Measurements from ENCODE around the gene ZIC5. TPM values are rescaled to one million over a fixed set of nuclear protein-coding genes. Genes with fewer than 3 reads are reported as not detected.

Gene ZIC5
- total and polyA plus RNA-seq, 2 of the 4 experiments (the other 2 are of a cell fraction) = not detected

DNA sequence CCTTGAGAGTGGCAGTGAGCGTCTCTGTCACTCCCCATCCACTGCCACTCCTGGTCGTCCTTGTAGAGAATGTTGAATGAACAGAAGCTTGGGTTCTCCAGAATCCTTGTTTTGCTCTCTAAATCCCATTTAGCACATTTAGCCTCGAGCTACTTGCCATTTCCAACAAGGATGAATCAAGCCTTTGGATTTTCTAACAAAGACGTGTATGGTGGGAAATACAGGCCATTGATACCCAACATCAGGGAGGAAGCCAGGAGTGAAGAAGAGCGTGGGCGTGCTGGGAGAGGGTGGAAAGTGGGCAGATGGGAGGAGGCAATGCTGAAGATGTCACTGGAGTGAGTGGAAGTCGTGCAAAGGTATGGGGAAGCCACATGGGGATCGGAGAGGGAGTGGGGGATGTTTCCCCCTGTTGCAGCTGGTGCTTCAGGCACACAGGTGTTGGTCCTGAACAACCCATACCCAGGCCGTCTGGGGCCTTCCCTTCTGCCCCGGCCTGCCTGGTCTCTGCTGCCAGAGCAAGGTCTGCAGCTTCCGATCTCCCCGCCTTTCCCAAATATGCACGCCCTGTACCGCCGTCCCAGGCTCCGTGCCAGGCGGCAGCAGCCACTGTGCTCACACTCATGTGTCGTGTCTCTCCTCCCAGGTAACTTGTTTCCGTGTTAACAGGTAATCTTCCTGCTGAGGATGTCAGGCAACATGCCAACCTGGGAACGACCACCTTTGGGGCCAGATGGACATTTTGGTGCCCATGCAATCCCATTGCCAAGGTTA lies 48.7 kb downstream of the ZIC5 start:
- H2AK5ac ChIP-seq (ENCODE audit: low read depth, low read length) = no peak overlapping the region
- no peak overlapping the region for H4K8ac ChIP-seq (ENCODE audit: low read depth in 2 of 2, low read length in 2 of 2)
- no peaks in the 10 kb centered on the region for H3K9me3 ChIP-seq (ENCODE audit: control insufficient read depth, insufficient read depth, low read length)
- in situ Hi-C loops (cut with MboI; ENCODE audit: low sequenced_read_pairs) (no loop called here), dilution Hi-C loops (cut with HindIII; ENCODE audit: low sequenced_read_pairs, unreplicated experiment) (no loop called here), intact Hi-C loops (cut with micrococcal nuclease) (no loop called here)
- H4K20me1 ChIP-seq (ENCODE audit: insufficient read depth, low read length) = no peaks in the 10 kb centered on the region
- H3K9me1 ChIP-seq (ENCODE audit: insufficient read depth, low read length) = no peaks in the 10 kb centered on the region
- H2BK5ac ChIP-seq (ENCODE audit: low read depth, low read length, poor library complexity, severe bottlenecking) = no peak overlapping the region
- no TSS peak for BruUV-seq (replicated peaks)
- TF ChIP-seq BHLHE40 (IDR thresholded peaks at IDR 0.05; ENCODE audit: low read depth, low read length) = no peak
- no peak overlapping the region for H3K9ac ChIP-seq (ENCODE audit: low read depth, low read length)
- H2AFZ ChIP-seq (replicated peaks; ENCODE audit: low read length, poor library complexity) = peak overlapping the region; percentile 39
- no peak overlapping the region for H3K27ac ChIP-seq (ENCODE audit: insufficient read depth, low read length)
- H2AK9ac ChIP-seq (replicated peaks; ENCODE audit: low read depth, low read length, poor library complexity) = no peak overlapping the region
- no peak overlapping the region for H2BK15ac ChIP-seq (ENCODE audit: low read depth, low read length)
- ATAC-seq (ENCODE audit: low read depth) = no peak
- H3K4me2 ChIP-seq (ENCODE audit: low read depth, low read length) = no peak overlapping the region
- peaks cover 12% of the 10 kb centered on the region for H3K27me3 ChIP-seq (ENCODE audit: control insufficient read depth, insufficient read depth, low read length)
- CTCF ChIA-PET = no interaction called here
- POLR2A ChIA-PET (ENCODE audit: unreplicated experiment) = no interaction called here
- H3K4ac ChIP-seq (ENCODE audit: low read depth, low read length) = no peak overlapping the region
- WGBS, 2 experiments (ENCODE audit: extremely low coverage in 2 of 2, insufficient read length in 1 of 2) = 77% methylated on average over 11 of the region's 20 CpGs; no CpG with 5 or more reads in 1 of the 2 experiments
- H2BK20ac ChIP-seq (ENCODE audit: low read depth, low read length) = no peak overlapping the region
- no peak for DNase-seq
- no peaks in the 10 kb centered on the region for H3K4me1 ChIP-seq (ENCODE audit: control insufficient read depth, insufficient read depth, low read length)
- no peaks in the 10 kb centered on the region for H3K79me1 ChIP-seq (ENCODE audit: low read depth in 1 of 2, low read length in 2 of 2)
- no peak overlapping the region for H2BK120ac ChIP-seq (ENCODE audit: low read depth, low read length)
- no peak overlapping the region for H3K4me3 ChIP-seq (ENCODE audit: insufficient read depth, low read depth, low read length)
- no peak overlapping the region for H3K23ac ChIP-seq (ENCODE audit: low read depth, low read length)
- H3K14ac ChIP-seq (replicated peaks; ENCODE audit: low read depth, low read length) = no peak overlapping the region
- no peaks in the 10 kb centered on the region for H3K36me3 ChIP-seq (ENCODE audit: control insufficient read depth, insufficient read depth, low read length)
- H3K18ac ChIP-seq (ENCODE audit: low read depth, low read length) = no peak overlapping the region
- no peak overlapping the region for H4K91ac ChIP-seq (ENCODE audit: insufficient read depth, low read depth, low read length)
- no peak overlapping the region for H3K56ac ChIP-seq (ENCODE audit: extremely low read depth, insufficient read depth, low read length)
- no peak overlapping the region for H4K5ac ChIP-seq (ENCODE audit: low read depth, low read length)
